ENCODE measurements around the gene ATP13A3.

GRCh38 chr3:194469977-194470376 is 16.8 kb downstream of the ATP13A3 start:
- TF ChIP-seq POLR2A (IDR thresholded peaks at IDR 0.05) (no peak), POLR2AphosphoS5 (IDR thresholded peaks at IDR 0.05) (no peak)
